ENCODE results near the gene GLI3.

GLI3 gene

GRCh38 chr7:42057331-42057730 is 179.7 kb downstream of the GLI3 start:
- H3K4me3 ChIP-seq (ENCODE audit: low read length), result no peak overlapping the region
- DNase-seq (ENCODE audit: low read depth), result no peak
- no peak for TF ChIP-seq CTCF (conservative IDR thresholded peaks at IDR 0.05; ENCODE audit: low read length)

- no peak for TF ChIP-seq CTCF (conservative IDR thresholded peaks at IDR 0.05; ENCODE audit: low read length)
- no peak for DNase-seq (ENCODE audit: low read depth)
- H3K4me3 ChIP-seq (ENCODE audit: low read length), result no peak overlapping the region
Measured at GRCh38 chr7:42055171-42055570, 181.8 kb downstream of the GLI3 start.

- no peak for DNase-seq (ENCODE audit: low read depth)
- TF ChIP-seq CTCF (conservative IDR thresholded peaks at IDR 0.05; ENCODE audit: low read length), result no peak
- no peak overlapping the region for H3K4me3 ChIP-seq (ENCODE audit: low read length)
Measured at GRCh38 chr7:42053834-42054233, 183.2 kb downstream of the GLI3 start.

- TF ChIP-seq CTCF (conservative IDR thresholded peaks at IDR 0.05; ENCODE audit: low read length), result no peak
- no peak overlapping the region for H3K4me3 ChIP-seq (ENCODE audit: low read length)
- no peak for DNase-seq (ENCODE audit: low read depth)
Measured at GRCh38 chr7:42049761-42050160, 187.2 kb downstream of the GLI3 start.

- no peak for TF ChIP-seq CTCF (conservative IDR thresholded peaks at IDR 0.05; ENCODE audit: low read length)
- no peak for DNase-seq (ENCODE audit: low read depth)
- H3K4me3 ChIP-seq (ENCODE audit: low read length), result no peak overlapping the region
Measured at GRCh38 chr7:42046483-42046882, 190.5 kb downstream of the GLI3 start.

GRCh38 chr7:42045961-42046360 is 191.0 kb downstream of the GLI3 start:
- DNase-seq (ENCODE audit: low read depth), result no peak
- no peak overlapping the region for H3K4me3 ChIP-seq (ENCODE audit: low read length)
- TF ChIP-seq CTCF (conservative IDR thresholded peaks at IDR 0.05; ENCODE audit: low read length), result no peak

- TF ChIP-seq CTCF (conservative IDR thresholded peaks at IDR 0.05; ENCODE audit: low read length), result no peak
- no peak overlapping the region for H3K4me3 ChIP-seq (ENCODE audit: low read length)
- no peak for DNase-seq (ENCODE audit: low read depth)
Measured at GRCh38 chr7:42039921-42040320, 197.1 kb downstream of the GLI3 start.
